KMS-11 (cell line): Measurements from ENCODE around the gene GAS6.
"Not testable (repeated sequence)": the region's sequence is repeated elsewhere in the genome, so short reads cannot be mapped to it uniquely, and the experiment has no call there.

Experiments used
- H2AFZ ChIP-seq: fragments of 200-600 bp; sonication (generic); 2 replicates; pipeline ENCODE4 v1.6.1; 2016; ENCODE audit warnings: antibody characterized with exemption, mixed run types, low read depth
- H3K27ac ChIP-seq: fragments of 200-600 bp; sonication (generic); 2 replicates; pipeline ENCODE4 v1.6.1; 2016; ENCODE audit warnings: mild to moderate bottlenecking, mixed run types
- H3K27me3 ChIP-seq: fragments of 200-600 bp; sonication (generic); 2 replicates; pipeline ENCODE4 v1.6.1; 2017; ENCODE audit warnings: mild to moderate bottlenecking, low read depth, mixed run types, moderate library complexity; ENCODE audit not compliant: insufficient read depth
- H3K36me3 ChIP-seq: fragments of 200-600 bp; sonication (generic); 2 replicates; pipeline ENCODE4 v1.6.1; 2017; ENCODE audit warnings: mild to moderate bottlenecking, mixed run types; ENCODE audit not compliant: insufficient read depth
- H3K4me1 ChIP-seq: fragments of 200-600 bp; sonication (generic); 2 replicates; pipeline ENCODE4 v1.6.1; 2016; ENCODE audit warnings: mild to moderate bottlenecking, low read depth, mixed run types; ENCODE audit not compliant: poor library complexity, severe bottlenecking
- H3K4me2 ChIP-seq: fragments of 200-600 bp; sonication (generic); 2 replicates; pipeline ENCODE4 v1.7.0; 2016; ENCODE audit warnings: mild to moderate bottlenecking, mixed run types
- H3K4me3 ChIP-seq: fragments of 200-600 bp; sonication (generic); IDR thresholded peaks from 2 replicates; pipeline ENCODE4 v1.6.1; 2017; ENCODE audit warnings: low read depth, low read length, mixed read lengths; ENCODE audit not compliant: insufficient read depth
- H3K79me2 ChIP-seq: fragments of 200-600 bp; sonication (generic); 2 replicates; pipeline ENCODE4 v1.6.1; 2016; ENCODE audit warnings: low read depth, mixed run types; ENCODE audit not compliant: insufficient read depth
- H3K9ac ChIP-seq: fragments of 200-600 bp; sonication (generic); 2 replicates; pipeline ENCODE4 v1.6.1; 2016; ENCODE audit warnings: mild to moderate bottlenecking, mixed run types
- H4K20me1 ChIP-seq: fragments of 200-600 bp; sonication (generic); 2 replicates; pipeline ENCODE4 v1.6.1; 2016; ENCODE audit warnings: mild to moderate bottlenecking, mixed run types; ENCODE audit not compliant: insufficient read depth
- CTCF ChIP-seq: fragments of 200-600 bp; sonication (generic); conservative IDR thresholded peaks from 2 replicates; pipeline ENCODE4 v1.6.1; 2017; ENCODE audit warnings: low read depth, mild to moderate bottlenecking, antibody characterized with exemption, low read length, moderate library complexity, mixed read lengths

GAS6 gene

GRCh38 chr13:113798200-113798811, 65.6 kb downstream of the GAS6 start:
- Histone ChIP-seq H3K4me1 (no peaks in the 10 kb centered on the region), H3K36me3 (no peaks in the 10 kb centered on the region), H3K27me3 (peaks cover 2% of the 10 kb centered on the region; the same call in 1 of the 2 replicates), H3K9ac (no peak overlapping the region), H3K4me2 (no peak overlapping the region), H3K4me3 (no peak overlapping the region), H4K20me1 (no peaks in the 10 kb centered on the region), H3K27ac (no peak overlapping the region), H3K79me2 (no peaks in the 10 kb centered on the region), H2AFZ (no peak overlapping the region)
- TF ChIP-seq CTCF, result no peak

GRCh38 chr13:113796964-113797676, 66.8 kb downstream of the GAS6 start:
- Histone ChIP-seq H4K20me1 (no peaks in the 10 kb centered on the region), H3K27ac (no peak overlapping the region), H3K79me2 (no peaks in the 10 kb centered on the region), H3K27me3 (peaks cover 4% of the 10 kb centered on the region; the same call in 1 of the 2 replicates), H3K4me3 (no peak overlapping the region), H3K9ac (no peak overlapping the region), H3K4me1 (no peaks in the 10 kb centered on the region), H3K36me3 (no peaks in the 10 kb centered on the region), H2AFZ (no peak overlapping the region), H3K4me2 (no peak overlapping the region)
- no peak for TF ChIP-seq CTCF

GRCh38 chr13:113796211-113796963, 67.5 kb downstream of the GAS6 start:
- H3K9ac ChIP-seq, result no peak overlapping the region
- no peak overlapping the region for H3K27ac ChIP-seq
- no peaks in the 10 kb centered on the region for H3K4me1 ChIP-seq
- H2AFZ ChIP-seq, result no peak overlapping the region
- H3K79me2 ChIP-seq, result no peaks in the 10 kb centered on the region
- no peak for TF ChIP-seq CTCF
- H3K4me3 ChIP-seq, result no peak overlapping the region
- no peaks in the 10 kb centered on the region for H4K20me1 ChIP-seq
- no peaks in the 10 kb centered on the region for H3K36me3 ChIP-seq
- peaks cover 4% of the 10 kb centered on the region; the same call in 1 of the 2 replicates for H3K27me3 ChIP-seq
- no peak overlapping the region for H3K4me2 ChIP-seq

GRCh38 chr13:113795362-113795761, 68.5 kb downstream of the GAS6 start:
- not testable (repeated sequence) for H3K4me2 ChIP-seq

More at GRCh38 chr13:113795362-113795761, 68.5 kb downstream of the GAS6 start:
- H3K4me1 ChIP-seq, H3K36me3 ChIP-seq, H3K79me2 ChIP-seq, H2AFZ ChIP-seq, H3K27me3 ChIP-seq, H3K27ac ChIP-seq, H3K4me3 ChIP-seq, H4K20me1 ChIP-seq, H3K9ac ChIP-seq: not testable (repeated sequence)
